Measurements from ENCODE around the gene ROS1.

GRCh38 chr6:117275205-117275604 lies 150.5 kb downstream of the ROS1 start:
- TF ChIP-seq CTCF (IDR thresholded peaks at IDR 0.05) (no peak), POLR2A (IDR thresholded peaks at IDR 0.05) (no peak)
